Measurements from ENCODE around the gene TRAIP. TPM values are rescaled to one million over a fixed set of nuclear protein-coding genes. Genes with fewer than 3 reads are reported as not detected.

Gene TRAIP
- total RNA-seq, 1 donor from 2014 or later = 17.4 TPM

- Histone ChIP-seq H3K9me3 (no peaks in the 10 kb centered on the region), H3K4me3 (no peak overlapping the region), H3K27me3 (no peaks in the 10 kb centered on the region), H3K27ac (no peak overlapping the region), H3K4me1 (peaks cover 15% of the 10 kb centered on the region), H3K36me3 (no peaks in the 10 kb centered on the region)
- no peak for TF ChIP-seq POLR2AphosphoS5 (IDR thresholded peaks at IDR 0.05; ENCODE audit: insufficient read depth in 1 of 2, low read depth in 1 of 2)
- TF ChIP-seq CTCF (IDR thresholded peaks at IDR 0.05) = no peak
- TF ChIP-seq POLR2A (IDR thresholded peaks at IDR 0.05) = no peak
- no peak for DNase-seq (ENCODE audit: extremely low spot score in 2 of 2)
- intact Hi-C loops (cut with DNase I) = no loop called here
These were observed 3.4 kb upstream of the TRAIP start for GRCh38 chr3:49859576-49860305.

GRCh38 chr3:49855662-49856061, 702 bp downstream of the TRAIP start:
- intact Hi-C loops (cut with DNase I) = no loop called here

GRCh38 chr3:49845694-49846093, 10.7 kb downstream of the TRAIP start:
- Histone ChIP-seq H3K36me3 (no peaks in the 10 kb centered on the region), H3K27ac (no peak overlapping the region), H3K27me3 (no peaks in the 10 kb centered on the region), H3K4me1 (no peaks in the 10 kb centered on the region), H3K4me3 (no peak overlapping the region), H3K9me3 (no peaks in the 10 kb centered on the region)
- TF ChIP-seq CTCF (IDR thresholded peaks at IDR 0.05) (no peak), POLR2A (IDR thresholded peaks at IDR 0.05) (no peak), POLR2AphosphoS5 (IDR thresholded peaks at IDR 0.05; ENCODE audit: insufficient read depth in 1 of 2, low read depth in 1 of 2) (no peak)
- intact Hi-C loops (cut with DNase I) = loop anchor here (10.0 kb wide), 1 partner anchor 121 kb away; the partner anchor contains the start of gene GMPPB
- no peak for DNase-seq (ENCODE audit: extremely low spot score in 2 of 2)

More at GRCh38 chr3:49855662-49856061, 702 bp downstream of the TRAIP start:
- H3K4me1 ChIP-seq = peaks cover 15% of the 10 kb centered on the region
- H3K4me3 ChIP-seq = peak overlapping the region; percentile 56 to 78
- no peaks in the 10 kb centered on the region for H3K27me3 ChIP-seq
- TF ChIP-seq POLR2A (IDR thresholded peaks at IDR 0.05) (no peak), CTCF (IDR thresholded peaks at IDR 0.05) (no peak), POLR2AphosphoS5 (IDR thresholded peaks at IDR 0.05; ENCODE audit: insufficient read depth in 1 of 2, low read depth in 1 of 2) (no peak)
- no peaks in the 10 kb centered on the region for H3K9me3 ChIP-seq
- H3K36me3 ChIP-seq = no peaks in the 10 kb centered on the region
- no peak overlapping the region for H3K27ac ChIP-seq
- no peak for DNase-seq (ENCODE audit: extremely low spot score in 2 of 2)

GRCh38 chr3:49844464-49845183, 11.7 kb downstream of the TRAIP start:
- H3K36me3 ChIP-seq = no peaks in the 10 kb centered on the region
- TF ChIP-seq CTCF (IDR thresholded peaks at IDR 0.05) = no peak
- TF ChIP-seq POLR2A (IDR thresholded peaks at IDR 0.05) = no peak
- no peak for TF ChIP-seq POLR2AphosphoS5 (IDR thresholded peaks at IDR 0.05; ENCODE audit: insufficient read depth in 1 of 2, low read depth in 1 of 2)

More at GRCh38 chr3:49844464-49845183, 11.7 kb downstream of the TRAIP start:
- Histone ChIP-seq H3K9me3 (no peaks in the 10 kb centered on the region), H3K27ac (no peak overlapping the region), H3K4me3 (no peak overlapping the region), H3K27me3 (no peaks in the 10 kb centered on the region), H3K4me1 (peaks cover 2% of the 10 kb centered on the region)
- intact Hi-C loops (cut with DNase I) = loop anchor here (5.0 to 10.0 kb wide), 2 partner anchors 42 to 120 kb away; partner anchors contain the start of genes GMPPB and INKA1
- no peak for DNase-seq (ENCODE audit: extremely low spot score in 2 of 2)

All from vagina (tissue), 2 donors.